Measurements from ENCODE around the gene C1S.

DNA sequence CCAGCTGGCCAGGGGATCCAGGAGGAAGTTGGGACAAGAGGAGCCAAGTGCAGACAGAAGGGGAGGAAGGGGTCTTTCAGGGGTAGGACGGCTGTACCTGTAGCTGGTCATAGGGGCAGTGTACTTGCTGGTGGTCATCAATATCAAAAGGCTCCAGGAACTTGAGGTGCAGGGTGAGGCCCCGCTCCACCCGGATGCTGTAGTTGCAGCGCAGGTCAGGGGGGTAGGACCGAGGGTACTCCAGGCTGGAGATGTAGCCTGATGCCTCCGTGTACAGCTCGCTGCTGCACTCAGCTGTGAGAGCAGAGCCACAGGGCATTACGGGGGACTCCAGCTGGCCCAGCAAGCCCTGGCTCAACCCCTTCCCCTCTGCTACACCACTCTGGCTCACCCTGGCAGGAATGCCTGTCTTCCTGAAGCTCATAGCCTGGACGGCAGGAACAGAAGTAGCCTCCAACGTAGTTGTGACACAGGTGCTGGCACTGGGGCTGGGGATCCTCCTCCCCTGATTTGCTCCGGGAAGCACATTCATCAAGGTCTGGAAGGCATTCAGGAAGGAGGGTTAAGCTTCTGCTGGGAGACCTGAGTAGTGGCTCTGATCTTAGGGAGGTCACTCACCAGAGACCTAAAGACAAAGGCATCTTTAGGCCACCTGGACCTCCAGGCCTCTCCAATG is 28.8 kb downstream of the C1S start:
- TF ChIP-seq, protein P1, sequence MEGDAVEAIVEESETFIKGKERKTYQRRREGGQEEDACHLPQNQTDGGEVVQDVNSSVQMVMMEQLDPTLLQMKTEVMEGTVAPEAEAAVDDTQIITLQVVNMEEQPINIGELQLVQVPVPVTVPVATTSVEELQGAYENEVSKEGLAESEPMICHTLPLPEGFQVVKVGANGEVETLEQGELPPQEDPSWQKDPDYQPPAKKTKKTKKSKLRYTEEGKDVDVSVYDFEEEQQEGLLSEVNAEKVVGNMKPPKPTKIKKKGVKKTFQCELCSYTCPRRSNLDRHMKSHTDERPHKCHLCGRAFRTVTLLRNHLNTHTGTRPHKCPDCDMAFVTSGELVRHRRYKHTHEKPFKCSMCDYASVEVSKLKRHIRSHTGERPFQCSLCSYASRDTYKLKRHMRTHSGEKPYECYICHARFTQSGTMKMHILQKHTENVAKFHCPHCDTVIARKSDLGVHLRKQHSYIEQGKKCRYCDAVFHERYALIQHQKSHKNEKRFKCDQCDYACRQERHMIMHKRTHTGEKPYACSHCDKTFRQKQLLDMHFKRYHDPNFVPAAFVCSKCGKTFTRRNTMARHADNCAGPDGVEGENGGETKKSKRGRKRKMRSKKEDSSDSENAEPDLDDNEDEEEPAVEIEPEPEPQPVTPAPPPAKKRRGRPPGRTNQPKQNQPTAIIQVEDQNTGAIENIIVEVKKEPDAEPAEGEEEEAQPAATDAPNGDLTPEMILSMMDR (IDR thresholded peaks at IDR 0.05): no peak
- TF ChIP-seq EZH2 (IDR thresholded peaks at IDR 0.05; ENCODE audit: borderline replicate concordance, insufficient read depth, low read depth, low read length, poor library complexity, severe bottlenecking): no peak
